Colonic mucosa (tissue), 4 donors: ENCODE data around the gene ARHGAP22. TPM values are rescaled to one million over a fixed set of nuclear protein-coding genes. Genes with fewer than 3 reads are reported as not detected.

Experiments used
- DNase-seq: peaks from one replicate; pipeline ENCODE4 v3.0.0-alpha.2; 2020
- H3K27ac ChIP-seq: fragments of 200-600 bp; one replicate; pipeline ENCODE4 v1.8.0; 2021
- H3K27me3 ChIP-seq: fragments of 200-600 bp; one replicate; pipeline ENCODE4 v1.8.0; 2021
- H3K36me3 ChIP-seq: fragments of 200-600 bp; one replicate; pipeline ENCODE4 v1.8.0; 2021
- H3K4me1 ChIP-seq: fragments of 200-600 bp; one replicate; pipeline ENCODE4 v1.8.0; 2021; ENCODE audit warnings: mild to moderate bottlenecking
- H3K4me3 ChIP-seq: fragments of 200-600 bp; one replicate; pipeline ENCODE4 v1.8.0; 2021
- H3K9ac ChIP-seq, 2 donors: one replicate each; pipeline ENCODE4 v1.7.0; 2013; ENCODE audit warnings: control low read depth in 2 of 2, low read depth in 2 of 2, low read length in 2 of 2
- H3K9me3 ChIP-seq: fragments of 200-600 bp; one replicate; pipeline ENCODE4 v1.8.0; 2021
- CTCF ChIP-seq: fragments of 200-600 bp; IDR thresholded peaks from one replicate; pipeline ENCODE4 v1.8.0; 2022; ENCODE audit warnings: antibody characterized with exemption, mild to moderate bottlenecking
- intact Hi-C: fragments of 100-400 bp; cut with DNase I; formaldehyde crosslinking; loops from one replicate; pipeline ENCODE4 v1.14.1; 2022
- total RNA-seq, 2 donors: library from RNA; stranded (reverse); fragmentation: NEBNext Ultra II Directional in 1 of 2; extraction: Animal tissue kit (Norgen Biotek cat#: 25700) in 1 of 2; gene quantifications; one replicate each; pipeline ENCODE4 v1.2.1, GENCODE V29; 2021
- donor health status: healthy.
- donor health status: DM: no; HTN: no; CAD: no.
- donor health status: DM: no; HTN: no; CAD: no.

Gene ARHGAP22
- total RNA-seq, 2 donors from 2014 or later, result 0.86 to 1.6 TPM

GRCh38 chr10:48473704-48474103 lies 131.2 kb downstream of the ARHGAP22 start:
- no peak overlapping the region for H3K9ac ChIP-seq
- no peak overlapping the region for H3K4me3 ChIP-seq
- H3K4me1 ChIP-seq, result no peaks in the 10 kb centered on the region
- no peaks in the 10 kb centered on the region for H3K9me3 ChIP-seq
- no peak for DNase-seq
- H3K27me3 ChIP-seq, result no peaks in the 10 kb centered on the region
- no peak overlapping the region for H3K27ac ChIP-seq
- TF ChIP-seq CTCF, result no peak
- intact Hi-C loops, result no loop called here
- no peaks in the 10 kb centered on the region for H3K36me3 ChIP-seq

GRCh38 chr10:48472501-48473069 lies 132.3 kb downstream of the ARHGAP22 start:
- DNase-seq, result no peak
- H3K4me1 ChIP-seq, result no peaks in the 10 kb centered on the region
- H3K9me3 ChIP-seq, result no peaks in the 10 kb centered on the region
- H3K27ac ChIP-seq, result no peak overlapping the region
- no peak overlapping the region for H3K9ac ChIP-seq
- H3K36me3 ChIP-seq, result no peaks in the 10 kb centered on the region
- no peak for TF ChIP-seq CTCF
- H3K27me3 ChIP-seq, result no peaks in the 10 kb centered on the region
- H3K4me3 ChIP-seq, result no peak overlapping the region
- intact Hi-C loops, result no loop called here

GRCh38 chr10:48470893-48471805 lies 133.7 kb downstream of the ARHGAP22 start:
- DNase-seq, result peak; percentile 14
- intact Hi-C loops, result no loop called here
- no peak overlapping the region for H3K9ac ChIP-seq
- no peaks in the 10 kb centered on the region for H3K9me3 ChIP-seq
- H3K4me3 ChIP-seq, result no peak overlapping the region
- peaks cover 5% of the 10 kb centered on the region for H3K27me3 ChIP-seq
- no peaks in the 10 kb centered on the region for H3K4me1 ChIP-seq
- no peak overlapping the region for H3K27ac ChIP-seq
- no peak for TF ChIP-seq CTCF
- no peaks in the 10 kb centered on the region for H3K36me3 ChIP-seq

GRCh38 chr10:48470115-48470892 lies 134.6 kb downstream of the ARHGAP22 start:
- TF ChIP-seq CTCF, result no peak
- DNase-seq, result peak; percentile 6
- H3K27me3 ChIP-seq, result peaks cover 9% of the 10 kb centered on the region
- no peak overlapping the region for H3K9ac ChIP-seq
- H3K9me3 ChIP-seq, result no peaks in the 10 kb centered on the region
- no peaks in the 10 kb centered on the region for H3K4me1 ChIP-seq
- H3K27ac ChIP-seq, result no peak overlapping the region
- no peaks in the 10 kb centered on the region for H3K36me3 ChIP-seq
- intact Hi-C loops, result no loop called here
- H3K4me3 ChIP-seq, result no peak overlapping the region

GRCh38 chr10:48469516-48470020 lies 135.3 kb downstream of the ARHGAP22 start:
- no peak for TF ChIP-seq CTCF

More at GRCh38 chr10:48469516-48470020, 135.3 kb downstream of the ARHGAP22 start:
- Histone ChIP-seq H3K4me1 (no peaks in the 10 kb centered on the region), H3K36me3 (no peaks in the 10 kb centered on the region), H3K9me3 (no peaks in the 10 kb centered on the region), H3K9ac (no peak overlapping the region), H3K27me3 (peaks cover 9% of the 10 kb centered on the region), H3K27ac (no peak overlapping the region), H3K4me3 (no peak overlapping the region)
- intact Hi-C loops, result no loop called here
- peak; percentile 10 for DNase-seq
